Keratinocyte (primary cell): ENCODE measurements around the gene MANBA. TPM values are rescaled to one million over a fixed set of nuclear protein-coding genes. Genes with fewer than 3 reads are reported as not detected.

Experiments used
- DNase-seq: peaks from one replicate; pipeline ENCODE4 v3.0.0-alpha.2; 2011; ENCODE audit warnings: low read depth, missing footprints, low spot score
- FAIRE-seq: peaks from 2 replicates; lab custom pipeline; 2011; peaks lifted over from hg19 to GRCh38; lab: Jason Lieb, UNC
- H2AFZ ChIP-seq: 2 replicates; pipeline ENCODE4 v1.6.0; 2012; ENCODE audit warnings: low read length, control low read depth, inconsistent platforms; ENCODE audit not compliant: control insufficient read depth
- H3K27ac ChIP-seq: 2 replicates; pipeline ENCODE4 v1.5.1; 2011; ENCODE audit warnings: low read length; ENCODE audit not compliant: control insufficient read depth, insufficient read depth
- H3K27me3 ChIP-seq: 3 replicates; pipeline ENCODE4 v1.6.0; 2011; ENCODE audit warnings: low read length; ENCODE audit not compliant: control insufficient read depth, insufficient read depth; ENCODE audit errors: extremely low read depth
- H3K36me3 ChIP-seq, 2 experiments: 2 replicates in 1 of 2; 3 replicates in 1 of 2; pipeline ENCODE4 v1.5.1; 2011; ENCODE audit warnings: low read length in 2 of 2, mild to moderate bottlenecking in 1 of 2; ENCODE audit not compliant: control insufficient read depth in 2 of 2, insufficient read depth in 2 of 2; ENCODE audit errors: extremely low read depth in 1 of 2
- H3K4me1 ChIP-seq: 3 replicates; pipeline ENCODE4 v1.5.1; 2011; ENCODE audit warnings: low read length; ENCODE audit not compliant: control insufficient read depth, insufficient read depth; ENCODE audit errors: extremely low read depth
- H3K4me2 ChIP-seq: 3 replicates; pipeline ENCODE4 v1.6.0; 2011; ENCODE audit warnings: low read depth, low read length; ENCODE audit not compliant: control insufficient read depth, insufficient read depth; ENCODE audit errors: extremely low read depth
- H3K4me3 ChIP-seq, 3 experiments: fragments of 200-600 bp in 1 of 3; sonication (generic) in 1 of 3; 2 replicates in 2 of 3; 3 replicates in 1 of 3; pipeline ENCODE4 v1.5.1; 2011 to 2016; ENCODE audit warnings: low read length in 3 of 3, mild to moderate bottlenecking in 3 of 3, control low read depth in 2 of 3, inconsistent platforms in 1 of 3, low read depth in 1 of 3, mixed read lengths in 1 of 3, mixed run types in 1 of 3, moderate library complexity in 1 of 3; ENCODE audit not compliant: control insufficient read depth in 2 of 3, insufficient read depth in 2 of 3; ENCODE audit errors: extremely low read depth in 1 of 3
- H3K79me2 ChIP-seq: 2 replicates; pipeline ENCODE4 v1.6.0; 2012; ENCODE audit warnings: low read length; ENCODE audit not compliant: control insufficient read depth, insufficient read depth
- H3K9ac ChIP-seq: 3 replicates; pipeline ENCODE4 v1.6.0; 2011; ENCODE audit warnings: low read length; ENCODE audit not compliant: control insufficient read depth, insufficient read depth; ENCODE audit errors: extremely low read depth
- H3K9me1 ChIP-seq: 3 replicates; pipeline ENCODE4 v1.6.0; 2011; ENCODE audit warnings: low read length; ENCODE audit not compliant: control insufficient read depth, insufficient read depth; ENCODE audit errors: extremely low read depth
- H3K9me3 ChIP-seq: 2 replicates; pipeline ENCODE4 v1.5.1; 2012; ENCODE audit warnings: low read depth, low read length; ENCODE audit not compliant: control insufficient read depth
- H4K20me1 ChIP-seq: 3 replicates; pipeline ENCODE4 v1.6.0; 2011; ENCODE audit warnings: low read length; ENCODE audit not compliant: control insufficient read depth, insufficient read depth; ENCODE audit errors: extremely low read depth
- EZH2 ChIP-seq: IDR thresholded peaks from one replicate; pipeline ENCODE4 v1.6.1; 2012; ENCODE audit warnings: inconsistent platforms, mild to moderate bottlenecking, low read length, moderate library complexity
- dilution Hi-C: fragments of 300-500 bp; cut with MboI; formaldehyde crosslinking; loops from one replicate; pipeline ENCODE4 v1.7.0; 2020; ENCODE audit warnings: low sequenced_read_pairs; ENCODE audit not compliant: extremely low pct_ligation_motif_present
- polyA plus RNA-seq, 5 experiments: library from polyadenylated mRNA; depleted of rRNA in 3 of 5; stranded (reverse) in 3 of 5; stranded (forward) in 1 of 5; unstranded in 1 of 5; fragments of >200 nt; gene quantifications; 1 replicate in 1 of 5; 2 replicates in 3 of 5; 3 replicates in 1 of 5; pipeline versions ENCODE4 v1.2.1 to v1.2.3, GENCODE V29; 2011 to 2012; ENCODE audit warnings: missing spikeins in 2 of 5, low read depth in 1 of 5, low replicate concordance in 1 of 5
- TF ChIP-seq, protein P1 (sequence below), 3 experiments: IDR thresholded peaks in 1 of 3; conservative IDR thresholded peaks in 1 of 3; optimal IDR thresholded peaks in 1 of 3; 2 replicates in 2 of 3; 3 replicates in 1 of 3; pipeline versions ENCODE3 to v1.5.1; 2011; ENCODE audit warnings: low read length in 3 of 3, mild to moderate bottlenecking in 3 of 3, moderate library complexity in 2 of 3, control low read depth in 1 of 3, inconsistent platforms in 1 of 3; ENCODE audit not compliant: insufficient read depth in 2 of 3; ENCODE audit errors: extremely low read depth in 1 of 3

MANBA gene
- polyA plus RNA-seq, 1 donor (not counting 4 experiments of a cell fraction or from before 2014, with no cell fraction given) = 9.3 TPM

GRCh38 chr4:102792361-102792936, 31.7 kb upstream of the MANBA start:
- peaks cover 3 to 9% of the 10 kb centered on the region in 2 experiments for H3K36me3 ChIP-seq
- H3K4me2 ChIP-seq = no peak overlapping the region
- H3K9me3 ChIP-seq = no peaks in the 10 kb centered on the region
- no peaks in the 10 kb centered on the region for H3K27me3 ChIP-seq
- H3K27ac ChIP-seq = no peak overlapping the region
- FAIRE-seq (no peak), DNase-seq (no peak)
- no peak overlapping the region for H2AFZ ChIP-seq
- TF ChIP-seq, protein P1, sequence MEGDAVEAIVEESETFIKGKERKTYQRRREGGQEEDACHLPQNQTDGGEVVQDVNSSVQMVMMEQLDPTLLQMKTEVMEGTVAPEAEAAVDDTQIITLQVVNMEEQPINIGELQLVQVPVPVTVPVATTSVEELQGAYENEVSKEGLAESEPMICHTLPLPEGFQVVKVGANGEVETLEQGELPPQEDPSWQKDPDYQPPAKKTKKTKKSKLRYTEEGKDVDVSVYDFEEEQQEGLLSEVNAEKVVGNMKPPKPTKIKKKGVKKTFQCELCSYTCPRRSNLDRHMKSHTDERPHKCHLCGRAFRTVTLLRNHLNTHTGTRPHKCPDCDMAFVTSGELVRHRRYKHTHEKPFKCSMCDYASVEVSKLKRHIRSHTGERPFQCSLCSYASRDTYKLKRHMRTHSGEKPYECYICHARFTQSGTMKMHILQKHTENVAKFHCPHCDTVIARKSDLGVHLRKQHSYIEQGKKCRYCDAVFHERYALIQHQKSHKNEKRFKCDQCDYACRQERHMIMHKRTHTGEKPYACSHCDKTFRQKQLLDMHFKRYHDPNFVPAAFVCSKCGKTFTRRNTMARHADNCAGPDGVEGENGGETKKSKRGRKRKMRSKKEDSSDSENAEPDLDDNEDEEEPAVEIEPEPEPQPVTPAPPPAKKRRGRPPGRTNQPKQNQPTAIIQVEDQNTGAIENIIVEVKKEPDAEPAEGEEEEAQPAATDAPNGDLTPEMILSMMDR (optimal IDR thresholded peaks at IDR 0.05 in 1 of 3, IDR thresholded peaks at IDR 0.05 in 1 of 3, conservative IDR thresholded peaks at IDR 0.05 in 1 of 3; ENCODE audit: extremely low read depth in 1 of 3, insufficient read depth in 2 of 3, low read length in 3 of 3) = no peak
- TF ChIP-seq EZH2 = no peak
- no peaks in the 10 kb centered on the region for H4K20me1 ChIP-seq
- H3K9ac ChIP-seq = no peak overlapping the region
- H3K79me2 ChIP-seq = no peaks in the 10 kb centered on the region
- dilution Hi-C loops = no loop called here
- H3K4me3 ChIP-seq = no peak overlapping the region
- no peaks in the 10 kb centered on the region for H3K4me1 ChIP-seq
- H3K9me1 ChIP-seq = no peaks in the 10 kb centered on the region

- peaks cover 0 to 6% of the 10 kb centered on the region in 2 experiments for H3K36me3 ChIP-seq
Observed at GRCh38 chr4:102791318-102791835, 30.6 kb upstream of the MANBA start.

More at GRCh38 chr4:102791318-102791835, 30.6 kb upstream of the MANBA start:
- Histone ChIP-seq H3K4me1 (no peaks in the 10 kb centered on the region), H3K4me2 (no peak overlapping the region), H4K20me1 (no peaks in the 10 kb centered on the region), H3K4me3 (no peak overlapping the region), H3K9me1 (no peaks in the 10 kb centered on the region), H3K9me3 (no peaks in the 10 kb centered on the region), H3K27me3 (no peaks in the 10 kb centered on the region), H3K9ac (no peak overlapping the region), H3K79me2 (no peaks in the 10 kb centered on the region), H3K27ac (no peak overlapping the region), H2AFZ (no peak overlapping the region)
- TF ChIP-seq, protein P1 (optimal IDR thresholded peaks at IDR 0.05 in 1 of 3, IDR thresholded peaks at IDR 0.05 in 1 of 3, conservative IDR thresholded peaks at IDR 0.05 in 1 of 3; ENCODE audit: extremely low read depth in 1 of 3, insufficient read depth in 2 of 3, low read length in 3 of 3) = no peak
- no peak for TF ChIP-seq EZH2
- dilution Hi-C loops = no loop called here
- FAIRE-seq (no peak), DNase-seq (no peak)
